ENCODE measurements around the gene CSRP2.
A peak's percentile ranks its signal among the peaks of the same experiment; 100 is the strongest.

Gene CSRP2

GRCh38 chr12:76890151-76891143 lies 11.6 kb upstream of the CSRP2 start:
- DNase-seq, result no peak

GRCh38 chr12:76888775-76889174 lies 10.0 kb upstream of the CSRP2 start:
- DNase-seq, result no peak

GRCh38 chr12:76883811-76884210 lies 5.0 kb upstream of the CSRP2 start:
- peak; percentile 37 for DNase-seq

GRCh38 chr12:76883151-76883550 lies 4.3 kb upstream of the CSRP2 start:
- no peak for DNase-seq

- no peak for DNase-seq
Measured at GRCh38 chr12:76882367-76882766, 3.5 kb upstream of the CSRP2 start.

GRCh38 chr12:76881142-76881541 lies 2.3 kb upstream of the CSRP2 start:
- no peak for DNase-seq

GRCh38 chr12:76880519-76881023 lies 1.8 kb upstream of the CSRP2 start:
- no peak for DNase-seq

- no peak for DNase-seq
Measured at GRCh38 chr12:76879710-76880518, 1.1 kb upstream of the CSRP2 start.

GRCh38 chr12:76878099-76878898 lies 520 bp downstream of the CSRP2 start:
- DNase-seq, result no peak

- no peak for DNase-seq
Measured at GRCh38 chr12:76876696-76877229, 2.1 kb downstream of the CSRP2 start.

GRCh38 chr12:76874491-76875190 lies 4.2 kb downstream of the CSRP2 start:
- DNase-seq, result no peak

- no peak for DNase-seq
Measured at GRCh38 chr12:76874027-76874426, 4.8 kb downstream of the CSRP2 start.

GRCh38 chr12:76872415-76872814 lies 6.4 kb downstream of the CSRP2 start:
- DNase-seq, result no peak

GRCh38 chr12:76871742-76872141 lies 7.1 kb downstream of the CSRP2 start:
- no peak for DNase-seq

- DNase-seq, result no peak
Measured at GRCh38 chr12:76871082-76871481, 7.7 kb downstream of the CSRP2 start.

- peak; percentile 56 for DNase-seq
Measured at GRCh38 chr12:76866726-76867125, 12.1 kb downstream of the CSRP2 start.

GRCh38 chr12:76866151-76866567 lies 12.7 kb downstream of the CSRP2 start:
- no peak for DNase-seq

- DNase-seq, result no peak
Measured at GRCh38 chr12:76864791-76865400, 13.9 kb downstream of the CSRP2 start.

- DNase-seq, result no peak
Measured at GRCh38 chr12:76863837-76864236, 15.0 kb downstream of the CSRP2 start.

GRCh38 chr12:76863005-76863670 lies 15.7 kb downstream of the CSRP2 start:
- no peak for DNase-seq

GRCh38 chr12:76860256-76860655 lies 18.6 kb downstream of the CSRP2 start:
- no peak for DNase-seq

Measured in NCI-H1694 (cell line).